GM12873 (cell line): ENCODE data around the gene ZSCAN20.

Experiments used
- TF ChIP-seq, protein P1 (sequence below): IDR thresholded peaks from 2 replicates; pipeline ENCODE4 v1.5.1; 2012; ENCODE audit warnings: low read depth, mild to moderate bottlenecking, moderate library complexity, low read length, control low read depth; ENCODE audit not compliant: insufficient read depth; ENCODE audit errors: missing control alignments

ZSCAN20 gene

DNA sequence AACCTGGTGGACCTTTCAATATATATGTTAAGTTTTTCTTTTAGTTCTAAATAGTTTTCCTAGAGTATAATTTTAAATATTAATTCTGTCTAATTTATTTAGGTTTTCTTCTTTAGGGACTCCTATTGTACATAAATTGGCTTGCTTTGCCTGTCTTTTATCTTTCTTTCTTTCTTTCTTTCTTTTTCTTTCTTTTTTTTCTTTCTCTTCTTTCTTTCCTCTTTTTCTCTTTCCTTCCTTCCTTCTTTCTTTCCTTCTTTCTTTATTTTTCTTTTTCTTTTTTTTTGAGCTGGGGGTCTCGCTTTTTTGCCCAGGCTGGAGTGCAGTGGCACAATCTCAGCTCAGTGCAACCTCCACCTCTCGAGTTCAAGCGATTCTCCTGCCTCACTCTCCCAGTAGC, 35.2 kb downstream of the ZSCAN20 start:
- TF ChIP-seq, protein P1, sequence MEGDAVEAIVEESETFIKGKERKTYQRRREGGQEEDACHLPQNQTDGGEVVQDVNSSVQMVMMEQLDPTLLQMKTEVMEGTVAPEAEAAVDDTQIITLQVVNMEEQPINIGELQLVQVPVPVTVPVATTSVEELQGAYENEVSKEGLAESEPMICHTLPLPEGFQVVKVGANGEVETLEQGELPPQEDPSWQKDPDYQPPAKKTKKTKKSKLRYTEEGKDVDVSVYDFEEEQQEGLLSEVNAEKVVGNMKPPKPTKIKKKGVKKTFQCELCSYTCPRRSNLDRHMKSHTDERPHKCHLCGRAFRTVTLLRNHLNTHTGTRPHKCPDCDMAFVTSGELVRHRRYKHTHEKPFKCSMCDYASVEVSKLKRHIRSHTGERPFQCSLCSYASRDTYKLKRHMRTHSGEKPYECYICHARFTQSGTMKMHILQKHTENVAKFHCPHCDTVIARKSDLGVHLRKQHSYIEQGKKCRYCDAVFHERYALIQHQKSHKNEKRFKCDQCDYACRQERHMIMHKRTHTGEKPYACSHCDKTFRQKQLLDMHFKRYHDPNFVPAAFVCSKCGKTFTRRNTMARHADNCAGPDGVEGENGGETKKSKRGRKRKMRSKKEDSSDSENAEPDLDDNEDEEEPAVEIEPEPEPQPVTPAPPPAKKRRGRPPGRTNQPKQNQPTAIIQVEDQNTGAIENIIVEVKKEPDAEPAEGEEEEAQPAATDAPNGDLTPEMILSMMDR, result no peak

DNA sequence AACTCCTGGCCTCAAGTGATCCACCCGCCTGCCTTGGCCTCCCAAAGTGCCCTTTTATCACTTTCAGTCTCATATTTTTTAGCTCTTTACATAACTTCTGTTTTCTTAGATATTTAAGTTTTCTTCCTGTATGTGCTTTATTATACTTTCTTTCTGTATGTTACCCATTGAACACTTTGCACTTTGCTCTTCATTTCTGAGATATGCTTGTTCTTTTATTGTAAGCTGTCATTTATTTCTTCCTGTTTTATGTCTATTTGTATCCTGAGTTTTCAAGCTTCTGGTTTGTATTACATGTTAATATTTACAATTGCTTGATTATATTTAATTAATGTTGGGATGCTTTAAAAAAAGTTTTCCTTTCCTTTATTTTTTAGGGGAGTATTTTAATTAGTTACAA, 35.7 kb downstream of the ZSCAN20 start:
- TF ChIP-seq, protein P1, result no peak

DNA sequence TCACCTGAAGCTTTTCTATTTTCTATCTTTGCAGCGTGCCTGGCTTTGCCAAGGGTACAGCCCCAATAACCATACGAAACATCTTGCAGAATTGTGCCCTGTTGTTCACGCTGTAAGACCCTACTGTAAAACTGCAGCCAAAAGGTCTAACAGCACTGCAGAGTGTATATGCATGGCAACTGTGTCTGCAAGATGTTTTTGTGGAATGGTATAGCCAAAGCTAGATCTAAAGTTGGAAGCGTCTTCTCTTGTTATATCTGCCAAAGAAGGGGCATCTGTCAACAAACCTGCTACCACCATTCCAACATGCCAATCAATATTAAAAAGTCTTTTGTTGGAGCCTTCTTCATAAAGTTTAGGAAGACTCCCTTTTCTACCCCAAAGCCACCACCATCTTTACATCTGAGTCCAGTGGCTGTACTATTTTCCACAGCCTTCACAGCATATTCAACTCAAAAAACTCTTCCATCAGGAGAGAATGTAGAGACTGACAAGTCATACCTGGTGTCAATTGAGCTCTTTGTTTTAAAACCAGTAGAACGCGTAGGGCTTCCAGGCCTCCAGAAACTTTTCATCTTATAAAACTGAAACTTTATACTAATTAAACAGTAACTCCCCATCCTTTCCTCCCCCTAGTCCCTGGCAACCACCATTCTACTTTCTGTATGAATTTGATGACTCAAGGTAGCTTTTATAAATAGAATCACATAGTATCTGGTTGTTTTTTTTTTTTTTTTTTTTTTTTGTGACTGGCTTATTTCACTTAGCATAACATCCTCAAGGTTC, 40.0 kb downstream of the ZSCAN20 start:
- TF ChIP-seq, protein P1, result no peak

DNA sequence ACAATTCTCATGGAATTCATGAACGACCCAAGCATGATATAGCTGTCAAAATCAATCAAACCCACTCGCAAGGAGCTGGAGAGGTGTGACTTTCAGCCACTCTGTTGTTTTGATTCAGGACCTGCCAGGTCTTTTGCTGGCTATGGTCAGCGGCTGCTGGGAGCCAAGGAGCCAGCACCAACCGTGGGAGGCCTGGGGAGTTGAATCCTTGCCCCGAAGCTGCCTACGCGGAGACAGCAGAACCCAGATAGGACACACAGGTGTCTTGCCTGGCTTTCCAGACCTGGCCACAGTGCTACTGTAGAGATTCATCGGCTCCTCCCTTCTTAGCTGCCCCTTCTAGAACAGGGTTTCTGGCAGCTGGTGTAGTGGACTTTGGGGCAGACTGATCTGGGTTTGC, 42.7 kb downstream of the ZSCAN20 start:
- TF ChIP-seq, protein P1, result no peak

DNA sequence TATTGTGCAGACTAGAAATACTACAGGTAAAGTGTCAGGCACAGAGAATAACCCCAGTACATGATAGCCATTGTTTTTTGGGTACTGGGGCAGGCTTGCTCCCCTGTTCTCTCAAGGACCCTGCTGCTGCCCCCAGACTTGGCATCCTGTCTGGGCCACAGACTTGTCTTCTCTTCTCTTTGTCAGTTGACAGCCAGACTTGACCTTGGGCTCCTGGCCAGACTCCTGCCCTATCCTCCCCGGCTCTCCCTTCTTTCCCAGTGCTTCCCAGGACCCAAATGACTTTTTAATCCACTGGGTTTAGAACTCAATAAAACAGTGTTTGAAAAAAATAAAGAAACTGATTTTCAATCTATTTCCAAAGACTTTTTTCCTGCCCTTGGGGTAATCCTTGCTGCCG, 43.2 kb downstream of the ZSCAN20 start:
- TF ChIP-seq, protein P1, result no peak

DNA sequence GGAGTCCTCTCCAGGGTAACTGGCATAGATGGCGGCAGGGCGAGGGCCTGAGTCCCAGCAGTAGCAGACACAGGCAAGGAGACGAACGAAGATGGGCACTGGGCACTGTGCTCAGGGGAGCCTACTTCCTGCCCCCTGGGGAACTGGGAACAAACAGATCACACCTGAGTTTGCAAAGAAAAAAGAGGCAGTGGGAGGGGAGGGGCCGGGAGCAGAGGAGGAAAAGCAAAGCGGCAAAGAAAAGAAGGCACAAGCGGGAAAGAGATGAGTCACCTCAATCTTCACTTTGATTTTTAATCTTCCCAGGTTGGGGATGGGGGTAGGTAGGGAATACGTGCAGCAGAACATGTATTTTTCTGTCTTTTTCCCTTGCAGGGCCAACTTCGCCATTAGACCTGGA, 44.0 kb downstream of the ZSCAN20 start:
- TF ChIP-seq, protein P1, result no peak

DNA sequence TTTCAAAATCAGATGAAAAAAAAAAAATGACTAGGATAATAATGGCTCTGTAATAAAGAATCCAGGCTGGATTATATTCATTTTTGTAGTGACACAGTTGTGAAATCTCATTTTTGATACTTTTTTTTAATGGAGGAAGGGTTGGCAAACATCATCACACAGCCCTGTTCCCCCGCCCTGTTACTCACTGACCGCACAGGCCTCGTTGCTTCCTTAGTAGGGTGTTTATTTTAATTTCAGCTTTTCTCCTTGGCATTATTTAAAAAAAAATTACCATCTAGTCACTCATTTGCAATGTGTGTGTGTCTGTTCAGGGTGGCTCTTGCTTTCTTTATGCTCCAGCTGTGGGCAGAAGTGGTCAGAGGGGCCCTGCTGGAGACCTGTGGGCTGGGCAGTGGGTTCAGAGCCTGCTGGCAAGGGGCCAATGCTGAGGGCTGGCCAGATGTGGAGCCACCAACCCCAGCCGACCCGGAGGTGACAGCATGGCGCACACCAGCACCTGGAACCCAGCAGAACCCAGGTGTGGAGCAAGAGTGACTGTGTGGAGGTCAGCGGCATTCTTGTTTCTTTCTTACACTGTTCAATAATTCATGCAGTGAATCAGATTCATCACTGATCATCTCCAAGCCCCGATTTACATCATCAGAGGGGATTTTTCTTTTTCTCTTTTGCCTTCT, 44.6 kb downstream of the ZSCAN20 start:
- TF ChIP-seq, protein P1, result no peak
